Measurements from ENCODE around the gene SMG7. TPM values are rescaled to one million over a fixed set of nuclear protein-coding genes. Genes with fewer than 3 reads are reported as not detected.

Gene SMG7
- total RNA-seq, 2 experiments from 2014 or later = 61.4 to 65.1 TPM

DNA sequence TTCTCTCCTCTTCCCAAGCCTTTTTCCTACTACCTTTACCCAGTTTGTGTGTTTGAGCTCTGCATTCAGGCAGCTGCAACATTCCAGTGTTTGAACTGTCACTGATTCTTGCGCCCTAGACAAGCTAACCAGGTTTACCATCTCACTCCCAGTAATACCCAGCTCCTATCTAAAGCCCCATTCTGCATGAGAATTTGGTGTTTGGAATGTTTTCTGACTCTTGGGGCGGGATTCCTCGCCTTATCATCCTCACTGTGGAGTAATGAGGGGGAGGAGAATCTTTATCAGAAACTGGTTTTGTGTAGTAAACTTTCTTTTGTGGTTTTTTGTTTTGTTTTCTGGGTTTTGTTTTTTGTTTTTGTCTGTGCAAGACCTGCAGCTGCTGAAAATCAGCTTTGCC lies 81.5 kb downstream of the SMG7 start:
- no peak for DNase-seq
- no peaks in the 10 kb centered on the region for H3K4me1 Mint-ChIP-seq
- no peaks in the 10 kb centered on the region for H3K9me3 Mint-ChIP-seq
- peaks cover 8% of the 10 kb centered on the region for H3K36me3 Mint-ChIP-seq
- no peak overlapping the region for H3K4me3 Mint-ChIP-seq
- no peak overlapping the region for H3K27ac Mint-ChIP-seq
- no peaks in the 10 kb centered on the region for H3K27me3 Mint-ChIP-seq

DNA sequence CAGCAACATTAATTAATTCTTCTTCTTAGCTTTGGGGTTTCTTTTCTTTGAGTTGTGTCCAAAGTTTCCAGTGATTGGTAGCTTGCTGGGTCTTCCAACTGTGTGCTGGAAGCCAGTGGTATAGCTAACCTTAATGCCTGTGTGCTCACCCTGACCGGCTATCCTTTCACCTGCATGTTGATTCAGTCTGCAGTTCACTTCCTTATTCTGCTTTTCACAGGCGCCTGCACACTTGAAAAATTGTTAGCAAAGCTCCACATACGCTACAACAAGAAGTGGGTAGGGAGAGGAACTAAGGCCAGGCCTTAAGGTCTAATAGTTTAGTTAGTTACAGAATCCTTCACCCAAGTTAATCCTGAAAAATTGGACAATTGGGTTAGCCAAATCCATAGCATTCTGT lies 82.3 kb downstream of the SMG7 start:
- DNase-seq = no peak
- no peak overlapping the region for H3K4me3 Mint-ChIP-seq
- H3K4me1 Mint-ChIP-seq = no peaks in the 10 kb centered on the region
- peaks cover 8% of the 10 kb centered on the region for H3K36me3 Mint-ChIP-seq
- no peak overlapping the region for H3K27ac Mint-ChIP-seq
- H3K27me3 Mint-ChIP-seq = no peaks in the 10 kb centered on the region
- no peaks in the 10 kb centered on the region for H3K9me3 Mint-ChIP-seq

DNA sequence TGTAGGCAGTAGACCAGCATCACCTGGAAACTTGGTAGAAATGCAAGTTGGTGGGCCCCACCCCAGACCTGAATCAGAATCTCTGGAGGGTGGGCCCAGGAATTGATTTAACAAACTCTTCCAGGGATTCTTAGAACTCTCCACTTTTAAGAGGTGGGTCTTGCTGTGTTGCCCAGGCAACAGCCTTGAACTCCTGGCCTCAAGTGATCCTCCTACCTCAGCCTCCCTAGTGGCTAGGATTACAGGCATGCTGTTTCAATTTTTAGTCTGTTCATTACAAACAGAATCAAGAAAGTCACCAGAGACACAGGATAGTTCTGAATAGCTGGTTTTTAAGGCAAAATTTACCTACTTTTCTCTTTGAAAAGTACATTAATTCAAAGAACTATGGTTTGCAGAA lies 86.8 kb downstream of the SMG7 start:
- Mint-ChIP-seq H3K4me1 (no peaks in the 10 kb centered on the region), H3K4me3 (no peak overlapping the region), H3K27ac (no peak overlapping the region), H3K9me3 (no peaks in the 10 kb centered on the region), H3K27me3 (no peaks in the 10 kb centered on the region), H3K36me3 (no peaks in the 10 kb centered on the region)
- DNase-seq = no peak

DNA sequence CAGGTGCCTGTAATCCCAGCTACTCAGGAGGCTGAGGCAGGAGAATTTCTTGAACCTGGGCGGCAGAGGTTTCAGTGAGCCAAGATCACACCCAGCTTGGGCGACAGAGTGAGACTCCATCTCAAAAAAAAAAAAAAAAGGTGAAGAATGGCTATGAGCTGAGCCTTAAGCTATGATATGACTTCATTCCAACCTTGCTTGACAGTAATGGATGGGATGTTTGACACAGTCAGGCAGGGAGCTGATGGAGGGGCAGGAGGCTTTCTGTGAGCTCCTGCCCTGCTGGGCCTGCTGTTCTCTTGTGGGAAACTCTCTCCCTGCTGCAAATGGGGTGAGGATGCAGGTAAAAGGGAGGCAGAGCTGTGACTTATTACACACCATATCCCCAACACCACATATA lies 90.4 kb downstream of the SMG7 start:
- peaks cover 5% of the 10 kb centered on the region for H3K4me1 Mint-ChIP-seq
- no peaks in the 10 kb centered on the region for H3K27me3 Mint-ChIP-seq
- H3K9me3 Mint-ChIP-seq = no peaks in the 10 kb centered on the region
- H3K36me3 Mint-ChIP-seq = no peaks in the 10 kb centered on the region
- no peak overlapping the region for H3K4me3 Mint-ChIP-seq
- DNase-seq = no peak
- H3K27ac Mint-ChIP-seq = no peak overlapping the region

DNA sequence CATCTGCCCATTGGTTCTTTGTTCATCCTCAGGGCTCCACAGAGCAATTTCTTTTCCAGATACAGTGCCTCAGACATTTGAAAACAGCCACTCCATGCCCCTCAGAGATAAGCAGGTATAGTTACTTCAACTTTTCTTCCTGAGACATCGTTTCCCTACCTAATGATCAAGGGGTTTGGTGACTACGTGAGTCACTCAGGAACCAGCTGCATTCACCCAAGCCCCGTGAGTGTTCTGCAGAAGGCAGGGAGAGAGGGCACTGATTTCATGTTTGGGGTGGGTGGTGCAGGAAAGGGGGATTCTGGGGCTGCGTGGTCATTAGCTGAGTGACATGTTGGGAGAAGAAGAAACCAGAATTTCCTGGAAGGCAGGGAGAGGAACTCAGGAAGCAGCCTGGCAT lies 93.0 kb downstream of the SMG7 start:
- DNase-seq = no peak
- Mint-ChIP-seq H3K4me3 (no peak overlapping the region), H3K9me3 (no peaks in the 10 kb centered on the region), H3K4me1 (peaks cover 9% of the 10 kb centered on the region), H3K27me3 (no peaks in the 10 kb centered on the region), H3K36me3 (no peaks in the 10 kb centered on the region), H3K27ac (no peak overlapping the region)

DNA sequence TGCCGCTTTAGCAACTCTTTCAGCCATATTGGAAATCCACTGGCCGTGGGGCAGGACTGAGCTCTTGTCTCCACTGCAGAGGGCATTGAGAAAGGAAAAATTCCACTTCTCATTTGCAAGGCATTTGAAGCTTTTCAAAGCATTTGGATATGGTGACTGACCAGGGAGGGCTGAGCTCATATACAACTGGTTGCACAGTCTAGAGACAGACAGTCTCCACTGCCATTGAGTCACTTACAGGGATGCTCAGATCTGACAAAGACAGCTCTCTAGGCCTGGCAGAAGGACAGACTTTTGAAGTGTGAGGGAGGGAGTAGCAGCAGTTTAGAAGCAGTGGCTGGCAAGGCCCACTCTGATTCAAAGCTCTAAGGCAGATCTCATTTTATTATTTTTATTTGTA lies 93.7 kb downstream of the SMG7 start:
- no peaks in the 10 kb centered on the region for H3K36me3 Mint-ChIP-seq
- no peak overlapping the region for H3K4me3 Mint-ChIP-seq
- no peak overlapping the region for H3K27ac Mint-ChIP-seq
- H3K9me3 Mint-ChIP-seq = no peaks in the 10 kb centered on the region
- H3K27me3 Mint-ChIP-seq = no peaks in the 10 kb centered on the region
- H3K4me1 Mint-ChIP-seq = peaks cover 9% of the 10 kb centered on the region
- DNase-seq = no peak

DNA sequence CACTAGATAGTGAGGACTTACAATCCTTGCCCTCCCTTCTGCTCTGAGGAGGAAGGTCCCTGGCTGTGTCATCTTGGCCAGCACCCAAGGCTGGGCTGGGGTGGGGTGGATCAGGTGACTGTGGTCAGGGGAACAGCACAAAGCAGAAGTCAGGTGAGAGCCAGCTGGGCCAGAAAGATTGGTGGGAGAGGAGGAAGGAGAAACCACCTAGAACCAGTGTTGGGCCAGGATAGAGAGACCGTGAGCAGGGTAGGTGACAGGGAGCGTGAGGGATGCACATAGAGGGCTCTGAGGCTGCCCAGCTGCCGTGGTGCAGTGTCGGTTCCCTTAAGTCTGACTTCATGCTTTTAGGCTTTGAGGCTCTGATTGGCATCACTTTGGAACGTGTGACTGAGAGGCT lies 95.3 kb downstream of the SMG7 start:
- H3K27me3 Mint-ChIP-seq = peaks cover 6% of the 10 kb centered on the region
- no peak overlapping the region for H3K4me3 Mint-ChIP-seq
- H3K36me3 Mint-ChIP-seq = no peaks in the 10 kb centered on the region
- H3K27ac Mint-ChIP-seq = no peak overlapping the region
- H3K4me1 Mint-ChIP-seq = peaks cover 9% of the 10 kb centered on the region
- DNase-seq = no peak
- H3K9me3 Mint-ChIP-seq = no peaks in the 10 kb centered on the region

DNA sequence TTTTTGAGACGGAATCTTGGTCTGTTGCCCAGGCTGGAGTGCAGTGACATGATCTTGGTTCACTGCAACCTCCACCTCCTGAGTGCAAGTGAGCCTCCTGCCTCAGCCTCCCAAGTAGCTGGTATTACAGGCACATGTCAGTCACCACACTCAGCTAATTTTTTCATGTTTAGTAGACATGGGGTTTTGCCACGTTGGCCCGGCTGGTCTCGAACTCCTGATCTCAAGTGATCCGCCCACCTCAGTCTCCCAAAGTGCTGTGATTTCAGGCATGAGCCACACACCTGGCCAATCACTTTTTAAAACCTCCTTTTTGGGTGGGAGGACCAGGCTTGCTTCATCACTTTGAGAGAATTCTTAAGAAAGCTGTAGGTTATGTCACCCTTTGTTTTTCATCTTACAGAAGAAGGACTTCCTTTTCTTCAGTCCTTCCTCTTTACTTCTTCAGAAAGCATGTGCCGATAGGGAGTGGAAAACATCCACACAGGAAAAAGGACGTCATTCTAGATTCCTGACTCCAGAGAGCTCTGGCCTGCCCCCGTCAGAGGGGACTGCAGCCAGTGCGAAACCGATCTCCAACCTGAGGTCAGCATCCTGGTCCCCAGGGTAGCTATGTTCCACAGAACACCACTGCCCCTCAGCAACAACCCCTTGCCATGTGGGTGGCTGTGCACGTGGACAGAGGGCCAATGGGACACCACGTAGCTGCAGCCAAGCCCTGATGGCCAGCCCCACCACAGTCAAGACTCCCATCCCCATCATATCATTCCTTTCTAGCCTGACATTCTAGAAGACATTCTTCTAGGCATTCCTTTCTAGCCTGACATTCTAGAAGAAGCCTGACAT lies 96.1 kb downstream of the SMG7 start:
- H3K27ac Mint-ChIP-seq = no peak overlapping the region
- no peaks in the 10 kb centered on the region for H3K36me3 Mint-ChIP-seq
- no peak overlapping the region for H3K4me3 Mint-ChIP-seq
- H3K9me3 Mint-ChIP-seq = no peaks in the 10 kb centered on the region
- H3K27me3 Mint-ChIP-seq = peaks cover 6% of the 10 kb centered on the region
- no peak for DNase-seq
- H3K4me1 Mint-ChIP-seq = peaks cover 9% of the 10 kb centered on the region

DNA sequence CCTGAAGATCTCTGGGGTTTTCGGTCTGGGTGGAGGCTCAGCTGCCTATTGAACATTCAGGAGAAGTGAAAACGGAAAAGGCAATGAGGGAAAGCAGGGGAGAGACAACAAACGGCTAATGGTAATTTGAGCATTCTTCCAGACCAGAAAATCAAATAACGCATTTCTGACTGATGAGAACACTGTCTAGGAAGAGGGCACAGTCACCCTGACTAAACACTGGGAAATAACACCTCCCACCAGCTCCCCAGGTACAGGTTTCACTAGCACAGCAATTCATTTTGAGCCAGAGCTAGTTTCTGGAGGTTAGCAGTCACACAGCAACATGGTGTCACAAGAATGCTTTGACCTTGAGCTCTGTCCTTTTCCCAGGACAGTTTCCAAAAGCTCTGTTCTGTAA lies 96.8 kb downstream of the SMG7 start:
- DNase-seq = no peak
- Mint-ChIP-seq H3K4me3 (no peak overlapping the region), H3K36me3 (no peaks in the 10 kb centered on the region), H3K4me1 (peaks cover 9% of the 10 kb centered on the region), H3K27ac (no peak overlapping the region), H3K27me3 (peaks cover 6% of the 10 kb centered on the region), H3K9me3 (no peaks in the 10 kb centered on the region)

DNA sequence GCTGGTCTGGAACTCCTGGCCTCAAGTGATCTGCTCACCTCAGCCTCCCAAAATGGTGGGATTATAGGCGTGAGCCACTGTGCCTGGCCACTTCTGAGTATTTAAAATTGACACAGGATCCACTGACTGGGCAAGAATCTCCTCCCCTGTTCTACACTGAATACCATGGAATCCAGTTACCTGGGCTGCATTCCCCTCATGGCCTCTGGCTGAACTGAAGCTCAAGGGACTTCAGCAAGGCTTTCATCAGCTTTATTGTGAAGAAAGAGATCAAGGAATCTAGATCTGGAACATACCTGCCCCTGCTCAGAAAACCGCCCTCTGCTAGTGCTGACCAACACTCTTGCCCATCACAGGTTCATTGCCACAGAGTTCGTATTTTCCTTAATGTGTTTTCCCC lies 97.5 kb downstream of the SMG7 start:
- peaks cover 9% of the 10 kb centered on the region for H3K4me1 Mint-ChIP-seq
- no peaks in the 10 kb centered on the region for H3K36me3 Mint-ChIP-seq
- no peaks in the 10 kb centered on the region for H3K9me3 Mint-ChIP-seq
- H3K4me3 Mint-ChIP-seq = no peak overlapping the region
- H3K27ac Mint-ChIP-seq = no peak overlapping the region
- H3K27me3 Mint-ChIP-seq = peaks cover 6% of the 10 kb centered on the region
- DNase-seq = no peak

DNA sequence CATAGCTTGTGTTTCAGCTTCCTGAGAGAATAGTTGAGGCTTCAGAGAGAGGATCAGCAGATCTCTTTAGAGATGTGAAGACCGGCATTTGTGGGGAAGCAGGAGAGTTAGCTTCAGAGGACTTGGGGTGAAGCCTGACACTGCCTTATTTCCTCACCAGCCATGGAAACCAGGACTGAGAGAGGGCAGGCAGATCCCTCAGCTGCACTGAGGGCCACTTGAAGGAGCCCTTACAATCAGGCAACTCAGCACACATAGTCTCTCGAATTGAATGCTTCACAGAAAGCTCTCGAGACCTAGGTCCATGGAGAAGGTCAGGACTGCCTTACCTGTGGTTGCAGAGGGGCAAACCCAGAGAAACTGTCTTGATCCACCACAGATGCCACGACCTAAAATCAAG lies 98.2 kb downstream of the SMG7 start:
- H3K27ac Mint-ChIP-seq = no peak overlapping the region
- no peak for DNase-seq
- peaks cover 6% of the 10 kb centered on the region for H3K27me3 Mint-ChIP-seq
- H3K4me3 Mint-ChIP-seq = no peak overlapping the region
- no peaks in the 10 kb centered on the region for H3K36me3 Mint-ChIP-seq
- no peaks in the 10 kb centered on the region for H3K9me3 Mint-ChIP-seq
- H3K4me1 Mint-ChIP-seq = peaks cover 9% of the 10 kb centered on the region

DNA sequence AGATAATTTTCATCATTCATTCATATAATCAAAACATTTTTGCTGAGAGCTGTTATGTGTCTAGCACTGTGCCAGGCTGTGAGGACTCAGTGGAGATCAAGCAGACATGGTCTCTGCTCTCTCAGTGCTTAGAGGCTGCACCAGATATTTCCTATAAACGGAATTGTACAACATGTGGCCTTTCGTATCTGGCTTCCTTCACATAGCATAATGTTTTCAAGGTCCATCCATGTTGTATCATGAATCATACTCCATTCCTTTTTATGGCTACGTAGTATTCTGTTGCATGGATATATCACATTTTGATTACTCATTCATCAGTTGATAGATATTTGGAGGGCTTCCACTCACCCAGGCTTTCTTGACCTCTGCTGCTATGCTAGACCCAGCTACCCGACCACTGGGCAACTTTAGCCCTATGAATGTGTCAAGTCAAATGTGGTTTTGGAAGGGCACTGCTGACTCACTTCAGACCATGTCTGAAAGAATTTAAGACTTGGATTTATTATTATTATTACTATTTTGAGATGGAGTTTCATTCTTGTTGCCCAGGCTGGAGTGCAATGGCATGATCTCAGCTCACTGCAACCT lies 99.5 kb downstream of the SMG7 start:
- Mint-ChIP-seq H3K9me3 (no peaks in the 10 kb centered on the region), H3K27me3 (peaks cover 6% of the 10 kb centered on the region), H3K4me1 (peaks cover 9% of the 10 kb centered on the region), H3K27ac (no peak overlapping the region), H3K4me3 (no peak overlapping the region), H3K36me3 (no peaks in the 10 kb centered on the region)
- no peak for DNase-seq

DNA sequence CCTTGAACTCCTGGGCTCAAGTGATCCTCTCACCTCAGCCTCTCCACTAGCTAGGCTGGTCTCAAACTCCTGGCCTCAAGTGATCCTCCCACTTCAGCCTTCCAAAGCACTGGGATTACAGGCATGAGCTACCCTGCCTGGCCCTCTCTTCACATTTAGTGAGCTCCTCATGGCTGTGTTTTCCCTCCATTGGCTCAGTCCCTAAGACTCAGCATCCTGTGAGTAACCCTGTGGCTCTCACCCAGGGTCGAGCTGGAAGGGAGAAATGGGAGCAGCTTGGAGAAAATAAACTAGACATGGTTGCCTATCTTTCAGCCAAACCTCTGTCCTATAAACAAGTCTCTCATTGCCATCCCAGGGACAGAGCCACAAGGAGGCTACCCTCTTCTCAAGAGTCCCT lies 100.4 kb downstream of the SMG7 start:
- Mint-ChIP-seq H3K9me3 (no peaks in the 10 kb centered on the region), H3K4me1 (peaks cover 4% of the 10 kb centered on the region), H3K4me3 (no peak overlapping the region), H3K27ac (no peak overlapping the region), H3K36me3 (no peaks in the 10 kb centered on the region), H3K27me3 (peaks cover 6% of the 10 kb centered on the region)
- no peak for DNase-seq

DNA sequence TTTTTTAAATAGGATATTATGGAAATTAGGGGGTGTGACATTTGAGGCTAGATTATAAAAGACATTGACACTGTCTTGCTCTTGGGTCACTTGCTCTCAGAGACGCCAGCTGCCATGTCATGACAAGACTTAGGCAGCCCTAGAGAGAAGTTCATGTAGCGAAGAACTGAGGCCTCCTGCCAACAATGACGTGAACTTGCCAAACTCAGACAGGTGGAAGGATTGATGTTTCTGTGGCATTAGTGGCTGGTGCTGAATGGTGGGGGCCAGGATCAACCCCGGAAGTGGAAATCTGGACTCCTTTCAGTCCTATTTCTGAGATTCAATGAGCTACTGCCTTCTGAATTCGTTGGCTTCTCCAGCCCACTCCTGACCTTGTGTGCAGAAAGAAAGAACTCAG lies 103.3 kb downstream of the SMG7 start:
- DNase-seq = no peak
- Mint-ChIP-seq H3K27ac (no peak overlapping the region), H3K9me3 (no peaks in the 10 kb centered on the region), H3K27me3 (peaks cover 6% of the 10 kb centered on the region), H3K4me3 (no peak overlapping the region), H3K4me1 (peaks cover 7% of the 10 kb centered on the region), H3K36me3 (no peaks in the 10 kb centered on the region)

DNA sequence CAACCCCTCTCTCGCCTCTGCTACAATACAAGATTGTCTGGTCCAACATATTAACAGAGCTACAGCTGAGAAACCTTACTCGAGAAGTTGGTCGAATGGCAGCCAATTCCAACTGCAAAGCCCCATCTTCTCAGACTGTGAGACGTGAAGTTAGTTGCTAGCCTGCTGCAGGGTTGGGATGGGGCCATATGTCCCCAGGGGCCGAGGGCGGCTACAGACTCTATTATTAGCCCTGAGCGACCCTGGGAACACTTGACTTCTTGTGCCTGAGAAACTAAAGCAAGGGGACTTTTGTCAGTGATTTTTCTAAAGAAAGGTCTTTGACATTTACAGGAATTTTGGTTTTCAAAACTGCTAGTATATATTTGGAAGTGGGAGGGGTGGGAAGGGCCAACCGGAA lies 104.2 kb downstream of the SMG7 start:
- H3K36me3 Mint-ChIP-seq = no peaks in the 10 kb centered on the region
- H3K4me1 Mint-ChIP-seq = peaks cover 7% of the 10 kb centered on the region
- H3K9me3 Mint-ChIP-seq = no peaks in the 10 kb centered on the region
- no peak overlapping the region for H3K27ac Mint-ChIP-seq
- no peak for DNase-seq
- peaks cover 4% of the 10 kb centered on the region for H3K27me3 Mint-ChIP-seq
- no peak overlapping the region for H3K4me3 Mint-ChIP-seq

DNA sequence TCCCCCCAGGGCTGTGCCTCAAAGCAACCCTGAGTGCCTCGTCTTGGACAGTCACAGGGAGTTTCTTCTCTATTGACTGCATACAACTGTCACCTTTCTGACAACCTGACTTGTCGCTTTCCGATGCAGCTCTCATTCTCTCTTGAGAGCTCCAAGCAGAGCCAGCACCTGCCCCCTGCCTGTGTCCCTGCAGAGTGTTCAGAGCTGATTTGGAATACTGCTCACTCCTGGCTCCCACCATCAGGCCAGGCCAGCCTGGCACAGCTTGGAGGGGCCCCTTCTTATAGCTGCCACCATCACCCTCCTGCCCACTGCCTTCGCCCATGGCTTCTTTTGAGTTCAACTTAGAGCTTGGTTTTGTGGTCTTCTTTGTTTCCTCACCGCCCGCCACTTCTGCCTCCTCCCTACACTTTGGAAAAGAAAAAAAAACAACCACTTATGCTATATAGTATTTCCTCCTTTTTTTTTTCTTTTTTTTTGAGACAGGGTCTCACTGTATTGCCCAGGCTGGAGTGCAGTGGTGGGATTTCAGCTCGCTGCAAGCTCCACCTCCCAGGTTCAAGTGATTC lies 105.7 kb downstream of the SMG7 start:
- H3K27me3 Mint-ChIP-seq = no peaks in the 10 kb centered on the region
- H3K9me3 Mint-ChIP-seq = no peaks in the 10 kb centered on the region
- no peak overlapping the region for H3K4me3 Mint-ChIP-seq
- H3K27ac Mint-ChIP-seq = no peak overlapping the region
- no peaks in the 10 kb centered on the region for H3K36me3 Mint-ChIP-seq
- peaks cover 7% of the 10 kb centered on the region for H3K4me1 Mint-ChIP-seq
- DNase-seq = no peak
